DMS 273 (cell line): ENCODE data around the gene ACADSB.

Source experiments
- DNase-seq: peaks from one replicate; lab custom pipeline; 2025; ENCODE audit not compliant: unreplicated experiment; lab: John Stamatoyannopoulos, UW

ACADSB gene

DNA sequence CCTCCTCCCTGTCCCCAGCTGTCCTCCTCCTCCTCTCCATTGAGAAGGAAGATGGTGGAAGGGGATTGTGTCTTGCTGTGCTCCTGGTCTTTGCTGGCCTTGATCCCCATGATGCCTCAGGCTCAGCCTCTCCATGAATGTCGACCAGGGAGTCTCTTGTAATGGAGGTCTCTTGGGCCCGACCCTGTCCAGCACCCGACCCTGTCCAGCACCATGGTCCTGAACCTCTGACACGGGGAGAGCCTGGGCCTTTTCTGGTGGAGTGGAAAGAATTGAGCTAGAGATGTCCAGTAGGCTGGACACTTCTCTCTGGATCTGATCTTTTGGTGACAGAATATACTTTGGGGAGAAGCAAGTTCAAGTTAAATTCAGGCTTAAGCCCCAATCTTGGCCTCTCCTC is 84.7 kb downstream of the ACADSB start:
- DNase-seq = no peak

DNA sequence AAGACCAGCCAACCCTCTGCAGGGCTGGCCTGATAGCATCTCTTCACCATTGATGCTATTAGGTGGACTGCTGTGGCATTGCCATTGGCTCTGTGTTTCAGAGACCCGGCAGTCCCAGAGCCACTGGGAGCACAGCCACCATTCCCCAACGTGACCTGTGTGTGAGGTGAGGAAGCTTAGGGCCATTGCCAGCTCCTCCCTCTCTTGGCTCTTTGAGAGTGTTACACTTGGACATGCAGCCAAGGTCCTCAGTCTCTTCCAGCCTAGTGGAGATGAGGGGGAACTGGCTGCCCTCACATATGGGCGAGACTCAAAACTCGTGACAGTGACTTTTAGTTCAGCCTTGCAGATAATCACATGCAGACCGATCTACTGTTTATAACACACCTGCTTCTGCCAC is 87.6 kb downstream of the ACADSB start:
- no peak for DNase-seq

DNA sequence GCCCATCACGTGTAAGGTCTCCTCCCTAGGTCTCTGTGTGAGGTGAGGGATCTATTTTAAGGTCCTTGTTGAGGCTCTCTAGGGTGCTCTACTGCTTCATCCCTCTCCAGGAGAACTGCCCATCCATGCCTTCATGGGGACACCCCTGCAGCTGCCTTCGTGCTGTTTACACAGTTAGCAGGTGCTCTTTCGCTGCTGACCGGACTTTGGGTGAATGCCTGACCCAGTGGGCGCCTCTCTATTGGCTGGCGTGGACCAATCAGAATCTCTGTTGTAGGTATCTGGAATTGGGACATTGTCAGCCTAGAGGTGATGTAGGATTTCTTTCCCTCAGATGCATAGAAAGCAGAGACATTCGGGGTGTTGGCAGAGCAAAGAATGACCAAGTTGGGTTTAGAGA is 88.2 kb downstream of the ACADSB start:
- DNase-seq = no peak

DNA sequence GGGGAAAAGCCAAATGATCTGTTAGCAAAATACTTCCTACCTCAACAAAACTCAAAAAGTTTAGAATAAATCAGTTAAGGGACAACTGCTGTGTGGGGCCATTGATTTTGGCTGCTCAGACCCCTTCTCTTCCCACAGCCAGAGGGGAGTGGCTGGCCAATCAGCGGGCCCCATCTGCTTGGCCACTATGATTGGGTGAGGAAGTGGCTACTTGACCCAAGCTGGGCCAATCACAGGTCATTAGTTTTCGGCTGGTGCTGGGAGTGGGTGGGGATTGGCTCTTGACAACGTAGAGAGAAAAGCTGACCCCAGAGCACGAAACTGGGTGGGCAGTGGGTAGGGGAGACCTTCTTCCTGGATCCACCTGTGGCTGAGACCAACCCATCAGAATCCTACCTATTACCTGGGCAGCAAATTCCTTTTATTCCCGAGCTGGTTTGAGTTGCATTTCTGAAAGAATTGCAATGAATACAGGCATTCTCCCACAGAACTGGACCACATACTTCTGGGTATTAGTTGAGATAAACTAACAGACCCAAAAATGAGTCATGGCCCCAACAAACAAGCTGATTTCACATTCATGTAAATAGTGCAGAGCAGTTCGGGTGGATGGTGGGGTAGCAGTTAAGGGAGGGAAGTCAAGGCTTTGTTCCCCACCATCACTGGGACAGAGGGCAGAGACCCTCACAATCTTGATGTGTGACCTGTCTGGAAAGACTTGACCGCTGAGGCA is 91.4 kb downstream of the ACADSB start:
- DNase-seq = no peak

DNA sequence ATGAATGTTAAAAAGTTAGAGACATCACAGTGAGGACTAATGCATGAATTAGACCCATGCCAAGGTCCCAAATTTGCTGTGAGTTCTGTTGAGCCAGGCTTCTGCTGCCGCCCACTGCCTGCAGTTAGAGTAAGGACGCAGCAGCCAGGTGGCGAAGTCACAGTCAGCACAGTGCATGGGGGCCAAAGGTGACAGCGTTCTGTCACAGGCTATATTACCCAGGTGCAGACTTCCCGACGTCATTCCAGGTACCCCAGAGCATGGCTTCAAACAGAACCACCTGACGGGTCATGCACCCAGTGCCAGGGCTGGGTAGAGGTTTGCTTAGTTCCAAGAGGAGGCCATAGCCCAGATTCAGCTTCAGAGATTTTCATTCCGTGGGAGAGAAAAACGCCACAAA is 93.1 kb downstream of the ACADSB start:
- DNase-seq = no peak

DNA sequence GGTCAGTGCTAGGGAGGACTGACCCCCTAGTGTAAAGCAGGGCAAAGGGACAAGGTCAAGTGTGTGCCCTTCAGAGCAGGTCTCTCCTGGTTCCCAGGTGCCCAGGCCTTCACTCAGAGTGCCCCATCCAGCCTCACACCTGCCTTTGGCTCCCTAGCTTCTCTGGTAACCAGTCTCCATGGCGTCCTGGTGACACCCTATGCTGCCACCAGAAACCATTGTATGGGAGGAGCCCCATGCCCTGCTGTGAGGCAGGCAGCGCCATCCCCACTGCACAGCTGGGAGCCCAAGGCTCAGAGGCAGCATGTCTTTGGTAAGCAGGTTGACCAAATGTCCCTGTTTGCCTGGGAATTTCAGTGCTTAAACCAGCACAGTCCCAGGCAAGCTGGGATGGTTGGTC is 93.9 kb downstream of the ACADSB start:
- DNase-seq = no peak

DNA sequence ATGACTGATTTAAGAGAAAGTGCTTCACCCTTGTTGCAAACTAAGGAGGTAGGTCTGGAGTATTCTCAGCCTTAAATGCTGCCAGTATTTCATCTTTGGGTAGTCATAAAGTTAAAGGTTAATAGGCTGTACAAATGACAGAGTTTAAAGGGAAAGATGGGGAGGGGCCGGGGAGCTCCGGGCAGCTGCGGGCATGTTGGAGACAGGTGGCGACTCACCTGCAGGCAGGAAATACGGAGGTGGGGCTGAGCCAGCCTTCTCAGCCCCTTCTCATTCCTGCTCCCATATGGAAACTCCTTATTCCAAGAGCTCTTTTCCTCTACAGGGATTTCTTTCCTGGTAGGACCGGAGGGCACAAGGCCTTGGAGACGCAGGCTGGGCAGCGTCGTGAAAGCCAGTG is 95.1 kb downstream of the ACADSB start:
- no peak for DNase-seq
